HG02840 (cell line): ENCODE results near the gene HIC2.
"Not testable (repeated sequence)": the region's sequence is repeated elsewhere in the genome, so short reads cannot be mapped to it uniquely, and the experiment has no call there.

Experiments used
- ATAC-seq: cut with Tn5 transposase; IDR thresholded peaks from one replicate; pipeline ENCODE4 v1.9.1; 2021; ENCODE audit warnings: mild to moderate bottlenecking, moderate library complexity, moderate number of reproducible peaks; ENCODE audit not compliant: unreplicated experiment, low FRiP score

HIC2 gene

DNA sequence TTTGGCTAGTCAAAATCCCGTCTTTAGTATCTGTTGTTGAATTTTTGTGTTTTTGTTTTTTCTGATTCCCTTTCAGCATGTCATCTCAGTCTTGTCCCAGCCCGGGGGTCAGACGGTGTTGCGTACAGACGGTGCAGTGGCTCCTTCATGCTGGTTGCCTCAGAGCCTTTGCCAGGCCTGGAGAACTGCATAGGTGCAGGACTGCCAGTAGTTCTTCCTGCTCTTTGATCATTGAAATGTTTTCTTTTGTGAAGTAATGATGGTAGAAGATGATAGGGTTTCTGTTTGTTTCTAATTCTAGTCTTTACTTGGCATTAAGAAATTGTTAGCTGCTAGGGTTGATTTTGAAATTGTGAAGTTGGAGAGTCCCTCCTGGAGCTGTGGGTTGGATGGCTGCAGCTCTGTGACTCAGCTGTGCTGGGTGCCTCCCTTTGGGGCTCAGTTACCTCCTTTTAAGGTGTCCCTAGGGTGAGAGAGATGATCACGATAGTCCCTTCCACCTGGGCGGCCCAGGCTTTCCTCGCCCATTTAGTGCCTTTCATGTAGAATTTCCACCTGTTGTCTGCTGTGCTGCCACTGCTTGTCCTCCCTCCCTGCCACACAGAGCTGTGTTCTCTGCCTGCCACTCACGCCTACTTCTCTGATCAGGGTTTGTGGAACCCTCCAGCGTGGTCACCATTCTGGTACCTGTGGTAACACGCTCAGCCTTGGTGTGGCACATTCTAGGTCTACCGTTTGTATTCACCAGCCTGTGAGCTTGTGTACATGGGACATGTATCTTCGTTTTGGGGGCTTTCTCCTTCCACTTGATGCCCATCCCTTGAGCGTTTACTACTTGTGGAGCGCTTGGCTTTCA, 17.4 kb downstream of the HIC2 start:
- ATAC-seq: not testable (repeated sequence)

DNA sequence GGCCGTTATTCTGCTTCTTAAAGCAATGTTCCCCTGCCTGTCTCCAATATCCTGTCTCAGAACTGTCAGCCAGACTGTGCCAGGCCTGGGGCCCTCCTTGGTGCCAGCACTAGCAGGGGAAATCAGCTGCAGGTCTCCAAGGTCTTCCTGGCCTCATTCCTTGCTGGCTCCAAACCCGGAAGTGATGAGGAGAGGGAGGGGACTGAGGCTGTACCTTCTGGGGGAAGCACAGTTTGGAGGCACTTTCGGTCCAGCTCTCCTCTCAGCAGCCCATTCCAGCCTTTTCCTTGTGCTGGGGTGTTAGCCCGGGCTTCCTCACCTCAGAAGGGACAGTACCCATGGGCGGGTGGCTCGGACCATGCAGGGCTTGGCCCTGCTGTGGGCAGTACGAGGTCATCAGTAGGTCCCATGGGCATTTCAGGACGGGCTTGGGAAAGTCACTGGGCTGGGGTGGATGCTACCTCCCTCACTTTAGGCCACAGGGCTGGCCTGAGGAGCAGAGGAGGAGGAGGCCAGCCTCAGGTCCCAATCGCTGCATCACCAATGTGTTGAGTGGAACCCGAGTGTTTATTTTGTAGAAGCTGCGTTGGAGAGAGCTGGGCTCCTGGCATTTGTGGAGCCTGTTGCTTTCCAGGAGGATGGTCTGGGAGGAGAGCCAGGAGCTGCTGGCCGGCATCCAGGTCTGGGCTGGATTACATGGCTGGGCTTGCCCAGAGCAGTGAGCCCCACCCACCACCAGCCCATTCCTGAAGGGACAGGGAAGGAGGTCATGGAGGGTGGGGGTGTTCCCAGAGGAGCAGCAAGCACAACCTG, 19.0 kb downstream of the HIC2 start:
- ATAC-seq: not testable (repeated sequence)

GRCh38 chr22:21438013-21438412, 20.8 kb downstream of the HIC2 start:
- not testable (repeated sequence) for ATAC-seq

GRCh38 chr22:21440018-21440636, 23.0 kb downstream of the HIC2 start:
- not testable (repeated sequence) for ATAC-seq

- not testable (repeated sequence) for ATAC-seq
Measured at GRCh38 chr22:21440676-21441075, 23.5 kb downstream of the HIC2 start.

GRCh38 chr22:21441170-21441569, 24.0 kb downstream of the HIC2 start:
- ATAC-seq: not testable (repeated sequence)

GRCh38 chr22:21442123-21442522, 25.0 kb downstream of the HIC2 start:
- ATAC-seq: not testable (repeated sequence)

DNA sequence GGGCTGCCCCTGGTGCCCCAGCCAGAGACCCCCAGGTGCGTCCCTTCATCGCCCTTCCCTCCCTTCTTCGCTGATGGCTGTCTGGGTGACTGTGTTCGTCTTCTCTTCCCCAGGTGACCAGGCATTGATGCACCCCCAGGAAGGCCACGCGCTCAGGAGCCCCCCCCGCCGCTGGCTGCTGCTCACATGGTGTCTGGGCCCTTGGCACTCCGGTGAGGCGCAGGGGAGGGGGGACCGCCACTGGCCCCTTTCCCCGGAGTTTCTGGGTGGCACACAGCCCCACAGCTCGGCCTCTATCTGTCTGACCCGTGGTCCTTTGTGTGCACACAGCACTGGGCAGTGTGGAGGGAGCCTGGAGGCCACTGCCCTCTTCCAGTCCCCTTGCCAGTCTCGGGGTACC, 25.5 kb downstream of the HIC2 start:
- ATAC-seq: not testable (repeated sequence)

DNA sequence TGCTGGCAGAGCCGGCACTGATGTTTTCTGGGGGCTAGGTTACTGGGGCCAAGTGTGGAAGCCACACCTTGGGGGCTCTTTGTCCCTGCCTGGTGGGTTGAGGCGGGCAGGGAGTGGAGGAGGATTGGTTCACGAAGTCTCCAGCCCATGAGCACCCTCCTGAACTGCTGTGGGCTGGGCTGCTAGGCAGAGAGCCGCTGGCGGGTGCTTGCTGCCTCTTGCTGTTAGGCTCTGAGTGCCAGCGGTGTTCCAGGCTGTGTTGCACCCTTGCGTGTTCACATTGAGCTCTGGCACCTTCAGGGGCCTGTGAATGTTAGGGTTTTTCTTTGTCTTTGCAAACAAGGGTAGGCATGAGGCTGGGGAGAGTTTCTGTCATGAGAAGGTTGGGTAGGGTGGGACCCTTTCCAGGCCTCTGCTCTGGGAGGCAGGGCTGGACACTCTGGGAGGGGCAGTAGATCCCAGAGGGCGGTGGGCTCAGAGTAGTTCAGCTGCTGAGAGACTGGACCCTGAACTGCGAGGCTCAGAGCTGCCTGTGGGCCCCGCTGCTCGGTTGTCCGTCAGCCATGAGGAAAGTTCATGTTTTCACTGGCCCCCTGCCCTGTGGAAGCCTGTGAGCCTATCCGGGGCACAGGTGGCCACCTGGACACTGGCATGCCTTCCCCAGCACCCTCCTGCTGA, 26.0 kb downstream of the HIC2 start:
- no peak for ATAC-seq

DNA sequence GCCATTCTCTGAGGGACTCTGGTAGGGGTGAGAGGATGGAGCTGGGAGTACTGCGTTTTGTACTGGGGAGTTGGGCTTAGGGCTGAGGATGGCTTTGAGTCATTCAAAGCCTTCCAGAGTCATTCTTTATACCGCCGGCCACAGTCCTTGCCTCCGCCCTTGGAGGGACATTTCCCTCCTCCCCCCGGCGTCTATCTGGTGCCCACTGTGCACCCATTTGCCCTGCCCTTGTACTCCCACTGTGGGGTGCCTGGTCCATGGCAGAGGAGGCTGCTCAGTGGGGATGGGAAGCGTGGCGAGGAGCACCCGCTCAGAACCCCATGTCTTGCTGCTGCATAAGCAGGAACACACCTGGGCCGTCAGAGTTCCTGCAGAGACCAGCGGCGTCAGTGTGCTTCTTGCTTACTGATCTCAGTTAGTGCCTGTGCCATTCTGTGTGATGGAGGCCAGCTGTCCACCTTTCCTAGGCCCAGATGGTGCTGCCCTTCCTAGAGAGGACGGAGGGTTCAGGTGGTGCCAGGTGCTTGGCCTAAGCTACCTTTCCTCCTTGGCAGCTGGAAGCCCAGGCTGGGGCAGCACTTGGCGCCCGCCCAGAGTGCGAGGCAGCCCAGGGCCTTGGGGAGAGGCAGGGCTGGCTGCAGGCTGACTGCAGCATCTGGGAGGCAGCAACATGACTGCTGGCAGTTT, 26.7 kb downstream of the HIC2 start:
- no peak for ATAC-seq

- no peak for ATAC-seq
Measured at GRCh38 chr22:21444701-21445436, 27.7 kb downstream of the HIC2 start.

DNA sequence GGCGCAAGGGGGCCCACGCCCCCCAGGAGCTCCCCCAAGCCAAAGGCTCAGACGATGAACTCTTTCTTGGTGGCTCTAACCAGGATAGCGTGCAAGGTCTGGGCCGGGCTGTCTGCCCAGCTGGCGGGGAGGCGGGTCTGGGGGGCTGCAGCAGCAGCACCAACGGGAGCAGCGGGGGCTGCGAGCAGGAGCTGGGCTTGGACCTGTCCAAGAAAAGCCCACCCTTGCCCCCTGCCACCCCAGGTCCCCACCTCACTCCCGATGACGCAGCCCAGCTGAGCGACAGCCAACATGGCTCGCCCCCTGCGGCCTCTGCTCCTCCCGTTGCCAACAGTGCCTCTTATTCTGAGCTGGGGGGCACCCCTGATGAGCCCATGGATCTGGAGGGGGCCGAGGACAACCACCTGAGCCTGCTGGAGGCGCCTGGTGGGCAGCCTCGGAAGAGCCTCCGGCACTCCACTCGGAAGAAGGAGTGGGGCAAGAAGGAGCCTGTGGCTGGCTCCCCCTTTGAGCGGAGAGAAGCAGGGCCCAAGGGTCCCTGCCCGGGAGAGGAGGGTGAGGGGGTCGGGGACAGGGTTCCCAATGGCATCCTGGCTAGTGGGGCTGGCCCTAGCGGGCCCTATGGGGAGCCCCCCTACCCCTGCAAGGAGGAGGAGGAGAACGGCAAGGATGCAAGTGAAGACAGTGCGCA, 28.4 kb downstream of the HIC2 start:
- no peak for ATAC-seq

- no peak for ATAC-seq
Measured at GRCh38 chr22:21446128-21446826, 29.1 kb downstream of the HIC2 start.

GRCh38 chr22:21446827-21447690, 29.9 kb downstream of the HIC2 start:
- ATAC-seq: no peak

DNA sequence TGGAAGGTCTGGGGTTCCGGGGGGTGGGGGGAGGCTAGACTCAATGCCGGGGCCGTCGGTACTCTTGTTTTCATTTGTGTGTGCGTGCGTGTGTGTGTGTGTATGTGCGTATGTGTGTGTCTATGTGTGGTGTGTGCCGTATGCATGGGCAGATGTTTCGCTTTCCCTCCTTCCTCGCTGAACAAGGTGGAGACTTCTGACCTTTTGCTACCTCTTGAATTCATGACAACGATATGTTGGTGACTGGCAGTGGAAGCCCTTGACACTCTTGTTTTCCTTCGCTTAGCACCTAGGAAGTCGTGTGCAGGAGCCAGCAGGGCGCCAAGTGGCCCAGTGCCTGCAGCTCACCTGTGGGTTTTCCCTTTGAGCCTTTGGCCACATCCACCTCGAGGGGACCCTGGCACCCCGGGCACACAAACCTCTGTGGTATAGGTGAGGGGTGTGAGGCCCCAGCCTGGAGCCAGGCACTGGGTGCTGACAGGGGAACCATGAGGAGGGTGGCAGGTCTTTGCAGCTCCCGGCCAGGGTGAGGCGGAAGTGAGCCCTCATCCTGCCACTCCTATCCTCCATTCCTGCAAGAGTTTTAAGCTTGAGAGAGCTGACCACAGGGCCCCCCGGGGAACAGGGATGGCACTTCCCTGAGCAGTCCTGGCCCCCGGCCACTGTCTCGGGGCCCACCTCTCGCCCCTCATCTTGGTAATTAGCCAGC, 30.7 kb downstream of the HIC2 start:
- no peak for ATAC-seq

GRCh38 chr22:21448627-21449416, 31.7 kb downstream of the HIC2 start:
- ATAC-seq: no peak
